Muscle layer of duodenum (tissue), 2 donors: Measurements from ENCODE around the gene SYT8.
A peak's percentile ranks its signal among the peaks of the same experiment; 100 is the strongest.

Source experiments
- H3K27ac ChIP-seq: one replicate; pipeline ENCODE4 v1.7.0; 2013; ENCODE audit warnings: mild to moderate bottlenecking, low read length
- H3K27me3 ChIP-seq: one replicate; pipeline ENCODE4 v1.7.0; 2013; ENCODE audit warnings: low read depth, mild to moderate bottlenecking, control low read depth, low read length
- H3K36me3 ChIP-seq, 2 donors: one replicate each; pipeline ENCODE4 v1.7.0; 2013; ENCODE audit warnings: low read length in 2 of 2, control low read depth in 1 of 2, mild to moderate bottlenecking in 1 of 2; ENCODE audit not compliant: insufficient read depth in 2 of 2, control insufficient read depth in 1 of 2
- H3K4me1 ChIP-seq, 2 donors: one replicate each; pipeline ENCODE4 v1.7.0; 2013; ENCODE audit warnings: low read length in 2 of 2, mild to moderate bottlenecking in 2 of 2, control low read depth in 1 of 2, moderate library complexity in 1 of 2; ENCODE audit not compliant: insufficient read depth in 2 of 2, control insufficient read depth in 1 of 2
- H3K4me3 ChIP-seq, 2 donors: one replicate each; pipeline ENCODE4 v1.7.0; 2013; ENCODE audit warnings: low read length in 2 of 2, low read depth in 1 of 2, mild to moderate bottlenecking in 1 of 2
- H3K9me3 ChIP-seq, 2 donors: one replicate each; pipeline ENCODE4 v1.7.0; 2013; ENCODE audit warnings: low read length in 2 of 2, control low read depth in 1 of 2, mild to moderate bottlenecking in 1 of 2; ENCODE audit not compliant: control insufficient read depth in 1 of 2
- donor health status: healthy.

SYT8 gene

GRCh38 chr11:1866226-1866625, 31.4 kb downstream of the SYT8 start:
- H3K4me1 ChIP-seq = peaks cover 0 to 37% of the 10 kb centered on the region in 2 donors
- H3K27ac ChIP-seq = no peak overlapping the region
- H3K9me3 ChIP-seq = no peaks in the 10 kb centered on the region
- H3K27me3 ChIP-seq = no peaks in the 10 kb centered on the region
- no peaks in the 10 kb centered on the region for H3K36me3 ChIP-seq
- H3K4me3 ChIP-seq = peak overlapping the region in 1 of 2 donors; percentile 58

GRCh38 chr11:1866776-1867175, 32.0 kb downstream of the SYT8 start:
- no peaks in the 10 kb centered on the region for H3K9me3 ChIP-seq
- no peak overlapping the region for H3K27ac ChIP-seq
- H3K4me3 ChIP-seq = peak overlapping the region in 1 of 2 donors; percentile 2
- H3K27me3 ChIP-seq = no peaks in the 10 kb centered on the region
- no peaks in the 10 kb centered on the region for H3K36me3 ChIP-seq
- peaks cover 0 to 42% of the 10 kb centered on the region in 2 donors for H3K4me1 ChIP-seq

GRCh38 chr11:1867381-1867780, 32.6 kb downstream of the SYT8 start:
- no peak overlapping the region for H3K4me3 ChIP-seq
- peaks cover 0 to 42% of the 10 kb centered on the region in 2 donors for H3K4me1 ChIP-seq

GRCh38 chr11:1868056-1868635, 33.4 kb downstream of the SYT8 start:
- Histone ChIP-seq H3K9me3 (no peaks in the 10 kb centered on the region), H3K27me3 (no peaks in the 10 kb centered on the region), H3K4me3 (peak overlapping the region in 1 of 2 donors; percentile 15), H3K4me1 (peaks cover 0 to 38% of the 10 kb centered on the region in 2 donors), H3K36me3 (no peaks in the 10 kb centered on the region), H3K27ac (no peak overlapping the region)

More at GRCh38 chr11:1867381-1867780, 32.6 kb downstream of the SYT8 start:
- H3K27me3 ChIP-seq = no peaks in the 10 kb centered on the region
- no peaks in the 10 kb centered on the region for H3K36me3 ChIP-seq
- H3K27ac ChIP-seq = no peak overlapping the region
- H3K9me3 ChIP-seq = no peaks in the 10 kb centered on the region

- H3K27ac ChIP-seq = no peak overlapping the region
- peak overlapping the region; percentile 15 to 47 for H3K4me3 ChIP-seq
- peaks cover 0 to 32% of the 10 kb centered on the region in 2 donors for H3K4me1 ChIP-seq
- H3K36me3 ChIP-seq = no peaks in the 10 kb centered on the region
- no peaks in the 10 kb centered on the region for H3K9me3 ChIP-seq
- no peaks in the 10 kb centered on the region for H3K27me3 ChIP-seq
Observed at GRCh38 chr11:1868636-1869291, 34.0 kb downstream of the SYT8 start.

GRCh38 chr11:1869427-1870325, 34.9 kb downstream of the SYT8 start:
- H3K27me3 ChIP-seq = no peaks in the 10 kb centered on the region
- no peak overlapping the region for H3K27ac ChIP-seq
- peak overlapping the region; percentile 26 to 47 for H3K4me3 ChIP-seq
- no peaks in the 10 kb centered on the region for H3K9me3 ChIP-seq
- H3K36me3 ChIP-seq = no peaks in the 10 kb centered on the region
- peaks cover 0 to 23% of the 10 kb centered on the region in 2 donors for H3K4me1 ChIP-seq

- Histone ChIP-seq H3K9me3 (no peaks in the 10 kb centered on the region), H3K27ac (no peak overlapping the region), H3K36me3 (no peaks in the 10 kb centered on the region), H3K4me3 (peak overlapping the region; percentile 26 to 47), H3K4me1 (peaks cover 0 to 23% of the 10 kb centered on the region in 2 donors), H3K27me3 (no peaks in the 10 kb centered on the region)
Observed at GRCh38 chr11:1870326-1870696, 35.5 kb downstream of the SYT8 start.

GRCh38 chr11:1870721-1871466, 36.1 kb downstream of the SYT8 start:
- H3K27me3 ChIP-seq = no peaks in the 10 kb centered on the region
- no peaks in the 10 kb centered on the region for H3K36me3 ChIP-seq
- no peak overlapping the region for H3K27ac ChIP-seq
- H3K4me3 ChIP-seq = peak overlapping the region; percentile 26 to 47
- H3K4me1 ChIP-seq = peaks cover 0 to 22% of the 10 kb centered on the region in 2 donors
- no peaks in the 10 kb centered on the region for H3K9me3 ChIP-seq

- no peaks in the 10 kb centered on the region for H3K27me3 ChIP-seq
- H3K4me3 ChIP-seq = peak overlapping the region; percentile 26 to 47
- H3K27ac ChIP-seq = no peak overlapping the region
- no peaks in the 10 kb centered on the region for H3K36me3 ChIP-seq
- peaks cover 0 to 27% of the 10 kb centered on the region in 2 donors for H3K4me1 ChIP-seq
- no peaks in the 10 kb centered on the region for H3K9me3 ChIP-seq
Observed at GRCh38 chr11:1871531-1871930, 36.7 kb downstream of the SYT8 start.

GRCh38 chr11:1872267-1872985, 37.6 kb downstream of the SYT8 start:
- Histone ChIP-seq H3K27me3 (no peaks in the 10 kb centered on the region), H3K36me3 (no peaks in the 10 kb centered on the region), H3K9me3 (no peaks in the 10 kb centered on the region), H3K27ac (no peak overlapping the region), H3K4me1 (peaks cover 0 to 36% of the 10 kb centered on the region in 2 donors), H3K4me3 (peak overlapping the region in 1 of 2 donors; percentile 47)
